Thymus (tissue), 11 donors: ENCODE data around the gene IPO13. TPM values are rescaled to one million over a fixed set of nuclear protein-coding genes. Genes with fewer than 3 reads are reported as not detected.

Source experiments
- DNase-seq, 9 donors: peaks; one replicate each; pipeline ENCODE4 v3.0.0-alpha.2; 2013; ENCODE audit warnings: low spot score in 9 of 9, low read depth in 6 of 9, missing footprints in 1 of 9
- H3K27ac ChIP-seq, 2 donors: one replicate each; pipeline ENCODE4 v1.5.1; 2013; ENCODE audit warnings: control low read depth in 1 of 2, low read depth in 1 of 2, low read length in 1 of 2, mild to moderate bottlenecking in 1 of 2, moderate library complexity in 1 of 2
- H3K27me3 ChIP-seq, 2 donors: one replicate each; pipeline ENCODE4 v1.5.1; 2013; ENCODE audit warnings: low read length in 1 of 2; ENCODE audit not compliant: control insufficient read depth in 2 of 2, insufficient read depth in 1 of 2
- H3K36me3 ChIP-seq, 2 donors: one replicate each; pipeline ENCODE4 v1.5.1; 2013; ENCODE audit warnings: low read length in 1 of 2, mild to moderate bottlenecking in 1 of 2, moderate library complexity in 1 of 2; ENCODE audit not compliant: control insufficient read depth in 2 of 2, insufficient read depth in 2 of 2
- H3K4me1 ChIP-seq, 2 donors: one replicate each; pipeline ENCODE4 v1.5.1; 2013; ENCODE audit warnings: low read length in 2 of 2; ENCODE audit not compliant: control insufficient read depth in 2 of 2, insufficient read depth in 2 of 2
- H3K4me3 ChIP-seq, 2 donors: one replicate each; pipeline ENCODE4 v1.5.1; 2013; ENCODE audit warnings: low read length in 2 of 2, control low read depth in 1 of 2, mild to moderate bottlenecking in 1 of 2
- H3K9me3 ChIP-seq, 2 donors: one replicate each; pipeline ENCODE4 v1.5.1; 2013; ENCODE audit warnings: low read length in 1 of 2, mild to moderate bottlenecking in 1 of 2; ENCODE audit not compliant: control insufficient read depth in 2 of 2, insufficient read depth in 1 of 2
- WGBS: extraction: QIAGEN DNeasy Blood & Tissue Kit; methylation state at CpG from one replicate; pipeline ENCODE4 v1.1.7; 2013; 5-methylcytosine and 5-hydroxymethylcytosine counted together
- polyA plus RNA-seq: library from polyadenylated mRNA; stranded (reverse); fragments of 200-250 nt; gene quantifications from one replicate; pipeline ENCODE4 v1.2.3, GENCODE V29; 2013
- total RNA-seq: library from RNA; stranded (reverse); fragments of 120-200 nt; gene quantifications from one replicate; pipeline ENCODE4 v1.2.4, GENCODE V29; 2013
- donor health status: healthy.

Gene IPO13
- total and polyA plus RNA-seq, 2 donors: 10.5 to 26.1 TPM

DNA sequence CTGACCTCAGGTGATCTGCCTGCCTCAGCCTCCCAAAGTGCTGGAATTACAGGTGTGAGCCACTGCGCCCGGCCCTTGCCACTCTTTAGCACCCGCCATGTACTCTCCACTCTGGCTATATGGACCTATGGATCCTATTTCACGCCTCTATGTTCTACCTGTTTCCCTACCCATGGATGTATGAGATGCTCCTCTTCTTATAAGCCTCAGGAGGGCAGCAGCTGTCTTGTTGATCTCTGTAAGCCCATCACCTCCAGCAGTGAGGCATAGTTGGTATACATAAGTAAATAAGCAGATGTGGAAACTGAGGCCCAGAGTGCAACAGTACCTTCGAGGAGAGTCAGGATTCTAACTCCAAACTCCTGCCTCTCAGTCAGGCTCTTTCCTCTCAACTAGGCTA, 37.9 kb upstream of the IPO13 start:
- Histone ChIP-seq H3K4me1 (no peaks in the 10 kb centered on the region), H3K27ac (no peak overlapping the region), H3K9me3 (no peaks in the 10 kb centered on the region), H3K36me3 (peaks cover 5% of the 10 kb centered on the region in 2 donors), H3K27me3 (no peaks in the 10 kb centered on the region), H3K4me3 (no peak overlapping the region)
- DNase-seq: no peak
- 98% methylated on average over 5 of the region's 5 CpGs for WGBS

DNA sequence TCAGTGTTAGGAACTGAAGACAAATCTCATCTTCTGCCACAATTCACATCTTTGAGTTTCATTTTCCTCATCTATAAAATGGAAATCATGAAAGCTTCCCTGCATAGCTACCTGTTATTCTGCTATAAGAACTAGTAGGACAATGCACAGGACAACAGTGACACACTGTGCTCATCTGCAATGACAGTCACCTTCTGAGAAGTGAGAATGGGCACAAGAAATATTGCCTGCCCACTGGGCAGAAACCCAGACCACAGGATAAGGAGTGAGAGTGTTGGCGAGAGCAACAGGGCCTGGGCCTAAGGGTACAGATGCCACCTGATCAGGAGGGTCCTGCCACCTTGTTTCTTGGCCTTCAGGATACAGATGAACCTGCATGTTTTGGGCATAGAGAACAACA, 36.4 kb upstream of the IPO13 start:
- H3K9me3 ChIP-seq: no peaks in the 10 kb centered on the region
- H3K27me3 ChIP-seq: no peaks in the 10 kb centered on the region
- WGBS: 100% methylated on average over 1 of the region's 1 CpG
- no peak overlapping the region for H3K4me3 ChIP-seq
- no peaks in the 10 kb centered on the region for H3K4me1 ChIP-seq
- H3K36me3 ChIP-seq: peaks cover 5% of the 10 kb centered on the region in 2 donors
- H3K27ac ChIP-seq: no peak overlapping the region
- DNase-seq: no peak

DNA sequence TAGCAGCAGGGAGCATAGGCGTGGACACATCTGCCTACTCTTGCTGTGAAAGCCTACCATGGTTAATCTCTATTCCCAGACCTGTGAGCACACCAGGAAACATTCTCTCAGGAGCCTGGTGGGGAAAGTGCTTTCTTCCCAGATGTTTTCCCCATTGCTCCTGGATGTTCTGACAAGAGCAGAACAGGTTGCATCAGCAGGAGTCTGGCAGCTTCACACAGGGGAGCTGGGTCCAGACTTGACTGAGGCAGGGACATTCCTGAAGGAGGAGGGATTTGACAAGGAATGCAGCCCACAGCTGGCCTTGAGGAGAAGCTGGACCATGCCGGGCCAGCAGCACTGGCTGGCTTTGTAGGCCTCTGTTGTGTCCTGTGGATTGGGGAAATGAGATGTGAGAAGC, 34.1 kb upstream of the IPO13 start:
- WGBS: 93% methylated on average over 2 of the region's 2 CpGs

DNA sequence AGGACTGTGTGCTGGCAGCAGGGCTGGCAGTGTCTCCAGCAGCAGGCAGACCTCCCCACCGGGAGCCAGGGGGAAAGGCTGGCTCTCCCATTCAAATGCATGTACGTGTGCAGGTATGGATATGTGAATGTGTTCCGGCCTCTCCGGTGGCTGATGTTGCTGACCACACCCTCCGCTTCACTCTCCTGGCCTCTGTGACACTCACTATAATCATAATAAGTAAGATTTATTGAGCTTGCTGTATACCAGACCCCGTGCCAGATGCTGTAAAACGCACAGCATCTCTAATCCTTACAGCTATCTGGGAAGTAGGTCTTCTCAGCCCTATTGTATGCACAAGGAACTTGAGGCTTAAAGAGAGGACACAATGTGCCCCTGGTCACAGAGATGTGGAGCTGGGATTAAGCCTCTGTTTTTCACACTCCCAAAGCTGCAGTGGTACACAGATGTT, 33.7 kb upstream of the IPO13 start:
- H3K4me3 ChIP-seq: no peak overlapping the region
- H3K36me3 ChIP-seq: peaks cover 2 to 5% of the 10 kb centered on the region in 2 donors
- H3K4me1 ChIP-seq: no peaks in the 10 kb centered on the region
- no peak for DNase-seq
- no peak overlapping the region for H3K27ac ChIP-seq
- no peaks in the 10 kb centered on the region for H3K9me3 ChIP-seq
- H3K27me3 ChIP-seq: no peaks in the 10 kb centered on the region
- WGBS: 90% methylated on average over 7 of the region's 7 CpGs

More for the DNA sequence above, 34.1 kb upstream of the IPO13 start:
- H3K27ac ChIP-seq: no peak overlapping the region
- peaks cover 2 to 5% of the 10 kb centered on the region in 2 donors for H3K36me3 ChIP-seq
- no peaks in the 10 kb centered on the region for H3K27me3 ChIP-seq
- no peaks in the 10 kb centered on the region for H3K4me1 ChIP-seq
- no peak overlapping the region for H3K4me3 ChIP-seq
- DNase-seq: no peak
- H3K9me3 ChIP-seq: no peaks in the 10 kb centered on the region

DNA sequence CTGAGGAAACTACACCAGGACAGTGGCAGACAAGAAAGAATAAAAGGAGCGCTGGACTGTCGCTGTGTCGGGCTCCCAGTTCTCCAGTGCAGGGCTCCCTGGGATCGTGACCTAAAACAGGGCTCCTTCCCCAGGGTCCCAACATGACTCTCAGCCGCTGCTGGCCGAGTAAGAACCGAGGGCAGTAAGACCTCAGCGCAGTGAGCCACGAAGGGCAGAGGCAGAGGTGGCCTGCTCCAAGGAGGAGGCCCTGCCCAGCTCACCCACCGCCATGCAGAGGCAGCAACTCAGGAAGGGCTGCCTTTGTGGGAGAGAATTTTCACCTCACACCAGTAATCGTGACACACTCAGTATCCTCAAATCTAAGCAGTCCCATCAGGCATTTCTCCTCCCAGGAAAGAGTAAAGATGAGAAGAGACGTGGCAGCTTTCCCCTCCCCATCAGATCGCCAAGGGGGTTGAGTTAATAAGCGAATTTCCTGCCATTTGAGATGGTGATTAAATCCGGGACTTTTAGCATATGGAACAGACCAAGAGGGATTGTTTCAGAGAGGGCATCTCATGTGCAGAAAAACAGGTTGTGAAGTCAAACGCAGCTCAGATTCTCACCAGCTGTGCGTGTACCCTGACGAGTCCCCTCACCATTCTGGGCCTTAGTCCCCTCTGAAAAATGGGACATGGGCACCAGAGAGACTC, 32.9 kb upstream of the IPO13 start:
- H3K27ac ChIP-seq: peak overlapping the region in 1 of 2 donors; percentile 25
- H3K4me3 ChIP-seq: no peak overlapping the region
- H3K27me3 ChIP-seq: no peaks in the 10 kb centered on the region
- 90% methylated on average over 18 of the region's 18 CpGs for WGBS
- no peaks in the 10 kb centered on the region for H3K4me1 ChIP-seq
- H3K36me3 ChIP-seq: peaks cover 2 to 5% of the 10 kb centered on the region in 2 donors
- H3K9me3 ChIP-seq: no peaks in the 10 kb centered on the region
- DNase-seq: no peak

- Histone ChIP-seq H3K27me3 (no peaks in the 10 kb centered on the region), H3K9me3 (no peaks in the 10 kb centered on the region), H3K4me1 (peaks cover 0 to 2% of the 10 kb centered on the region in 2 donors), H3K27ac (no peak overlapping the region), H3K36me3 (peaks cover 2 to 5% of the 10 kb centered on the region in 2 donors), H3K4me3 (no peak overlapping the region)
- 97% methylated on average over 13 of the region's 13 CpGs for WGBS
- no peak for DNase-seq
Observed at GRCh38 chr1:43914576-43915525, 31.9 kb upstream of the IPO13 start.

DNA sequence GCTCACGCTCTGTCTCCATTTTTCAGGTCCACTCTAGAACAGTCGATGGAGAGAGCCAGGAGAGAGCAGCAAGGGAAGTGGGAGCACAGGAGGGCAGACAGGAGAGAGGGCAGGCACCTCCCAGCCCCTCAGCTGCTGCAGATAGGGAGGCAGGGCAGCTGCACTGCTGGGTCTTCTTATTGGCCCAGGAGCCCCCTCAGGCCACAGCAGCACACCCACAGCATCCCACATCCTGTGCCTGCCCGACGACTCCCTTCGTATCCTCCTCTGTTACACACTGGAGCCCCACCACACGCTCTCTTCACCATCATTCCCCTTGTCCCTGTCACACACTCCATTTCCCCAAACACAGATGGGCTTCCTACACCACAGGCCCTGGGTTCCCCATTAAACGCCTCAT, 26.8 kb upstream of the IPO13 start:
- Histone ChIP-seq H3K27me3 (no peaks in the 10 kb centered on the region), H3K9me3 (no peaks in the 10 kb centered on the region), H3K4me3 (no peak overlapping the region), H3K27ac (no peak overlapping the region), H3K4me1 (peaks cover 0 to 4% of the 10 kb centered on the region in 2 donors), H3K36me3 (peaks cover 0 to 3% of the 10 kb centered on the region in 2 donors)
- WGBS: 61% methylated on average over 7 of the region's 7 CpGs
- no peak for DNase-seq

- WGBS: 99% methylated on average over 6 of the region's 6 CpGs
Observed at GRCh38 chr1:43921022-43921421, 25.7 kb upstream of the IPO13 start.

DNA sequence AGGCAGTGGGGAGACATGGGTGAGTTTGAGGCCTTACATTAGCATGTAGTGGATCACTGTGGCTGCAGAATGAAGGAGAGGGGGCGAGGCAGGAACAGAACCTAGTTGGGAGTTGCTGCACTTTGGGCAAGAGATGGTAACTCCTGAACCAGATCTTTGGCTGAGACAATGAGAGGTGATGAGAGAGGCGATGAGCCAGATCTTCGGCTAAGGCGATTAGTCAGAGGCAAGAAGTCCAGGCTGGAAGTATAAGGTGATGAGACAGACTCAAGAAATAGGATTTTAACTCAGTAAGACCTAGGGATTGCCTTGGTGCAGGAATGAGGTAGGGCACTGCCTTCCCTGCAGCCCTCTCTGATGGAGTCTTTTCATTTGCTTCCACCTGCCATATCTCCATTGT, 22.2 kb upstream of the IPO13 start:
- DNase-seq: no peak
- WGBS: 91% methylated on average over 4 of the region's 4 CpGs

More at GRCh38 chr1:43921022-43921421, 25.7 kb upstream of the IPO13 start:
- H3K4me1 ChIP-seq: peaks cover 0 to 4% of the 10 kb centered on the region in 2 donors
- no peaks in the 10 kb centered on the region for H3K27me3 ChIP-seq
- no peaks in the 10 kb centered on the region for H3K9me3 ChIP-seq
- H3K27ac ChIP-seq: no peak overlapping the region
- DNase-seq: no peak
- H3K4me3 ChIP-seq: no peak overlapping the region
- H3K36me3 ChIP-seq: peaks cover 3 to 6% of the 10 kb centered on the region in 2 donors

More for the DNA sequence above, 22.2 kb upstream of the IPO13 start:
- Histone ChIP-seq H3K27me3 (no peaks in the 10 kb centered on the region), H3K9me3 (no peaks in the 10 kb centered on the region), H3K36me3 (peaks cover 3 to 6% of the 10 kb centered on the region in 2 donors), H3K27ac (no peak overlapping the region), H3K4me1 (peaks cover 0 to 4% of the 10 kb centered on the region in 2 donors), H3K4me3 (no peak overlapping the region)
